NK-92 (cell line): ENCODE results near the gene NCK1.

ENCODE experiments used
- DNase-seq: peaks from one replicate; lab custom pipeline; 2025; ENCODE audit not compliant: unreplicated experiment; lab: John Stamatoyannopoulos, UW

Gene NCK1

GRCh38 chr3:136905549-136905948 lies 43.5 kb downstream of the NCK1 start:
- no peak for DNase-seq

GRCh38 chr3:136906725-136907124 lies 44.7 kb downstream of the NCK1 start:
- DNase-seq: no peak

- DNase-seq: no peak
These were observed 46.3 kb downstream of the NCK1 start for GRCh38 chr3:136908297-136908696.

- DNase-seq: no peak
These were observed 47.2 kb downstream of the NCK1 start for GRCh38 chr3:136909187-136909586.

- no peak for DNase-seq
These were observed 48.7 kb downstream of the NCK1 start for GRCh38 chr3:136910697-136911096.

- DNase-seq: no peak
These were observed 51.2 kb downstream of the NCK1 start for GRCh38 chr3:136913168-136913567.

- no peak for DNase-seq
These were observed 52.7 kb downstream of the NCK1 start for GRCh38 chr3:136914739-136915138.

- no peak for DNase-seq
These were observed 54.2 kb downstream of the NCK1 start for GRCh38 chr3:136916223-136916622.

- no peak for DNase-seq
These were observed 58.0 kb downstream of the NCK1 start for GRCh38 chr3:136919799-136920580.

GRCh38 chr3:136920904-136921611 lies 59.0 kb downstream of the NCK1 start:
- DNase-seq: no peak

- no peak for DNase-seq
These were observed 63.6 kb downstream of the NCK1 start for GRCh38 chr3:136925425-136926190.

GRCh38 chr3:136928240-136928639 lies 66.2 kb downstream of the NCK1 start:
- DNase-seq: no peak

GRCh38 chr3:136929977-136930670 lies 68.1 kb downstream of the NCK1 start:
- no peak for DNase-seq

- DNase-seq: no peak
These were observed 69.6 kb downstream of the NCK1 start for GRCh38 chr3:136931606-136932005.

GRCh38 chr3:136932523-136932922 lies 70.5 kb downstream of the NCK1 start:
- DNase-seq: no peak

GRCh38 chr3:136932978-136933772 lies 71.2 kb downstream of the NCK1 start:
- DNase-seq: no peak

GRCh38 chr3:136937175-136937574 lies 75.2 kb downstream of the NCK1 start:
- no peak for DNase-seq

- DNase-seq: no peak
These were observed 75.8 kb downstream of the NCK1 start for GRCh38 chr3:136937851-136938250.

GRCh38 chr3:136938334-136938733 lies 76.3 kb downstream of the NCK1 start:
- no peak for DNase-seq

- no peak for DNase-seq
These were observed 77.5 kb downstream of the NCK1 start for GRCh38 chr3:136939489-136939888.
